Osteocyte (in vitro differentiated cells): ENCODE results near the gene ARL6IP6. TPM values are rescaled to one million over a fixed set of nuclear protein-coding genes. Genes with fewer than 3 reads are reported as not detected.

Experiments used
- DNase-seq: peaks from one replicate; pipeline ENCODE4 v3.0.0; 2021; ENCODE audit warnings: mixed read lengths; ENCODE audit not compliant: unreplicated experiment; ENCODE audit errors: extremely low spot score
- H3K27ac Mint-ChIP-seq: one replicate; pipeline ENCODE4 v1.8.0; 2021; ENCODE audit warnings: mild to moderate bottlenecking, mixed read lengths; ENCODE audit not compliant: unreplicated experiment
- H3K27me3 Mint-ChIP-seq: one replicate; pipeline ENCODE4 v1.8.0; 2021; ENCODE audit warnings: mixed read lengths; ENCODE audit not compliant: unreplicated experiment
- H3K36me3 Mint-ChIP-seq: one replicate; pipeline ENCODE4 v1.8.0; 2021; ENCODE audit warnings: mixed read lengths; ENCODE audit not compliant: unreplicated experiment
- H3K4me1 Mint-ChIP-seq: one replicate; pipeline ENCODE4 v1.8.0; 2021; ENCODE audit warnings: mixed read lengths; ENCODE audit not compliant: unreplicated experiment
- H3K4me3 Mint-ChIP-seq: one replicate; pipeline ENCODE4 v1.8.0; 2021; ENCODE audit warnings: mild to moderate bottlenecking, moderate library complexity, mixed read lengths; ENCODE audit not compliant: unreplicated experiment
- H3K9me3 Mint-ChIP-seq: one replicate; pipeline ENCODE4 v1.8.0; 2021; ENCODE audit warnings: mixed read lengths; ENCODE audit not compliant: unreplicated experiment
- total RNA-seq: library from RNA; stranded (reverse); gene quantifications from 2 replicates; pipeline ENCODE4 v1.2.1, GENCODE V29; 2021
- TF ChIP-seq, protein P1 (sequence below): fragments of 200-600 bp; sonication (generic); IDR thresholded peaks from 2 replicates; pipeline ENCODE4 v1.5.0; 2021; ENCODE audit warnings: antibody characterized with exemption, mild to moderate bottlenecking, moderate library complexity

ARL6IP6 gene
- total RNA-seq, 1 donor from 2014 or later: 13.9 TPM

DNA sequence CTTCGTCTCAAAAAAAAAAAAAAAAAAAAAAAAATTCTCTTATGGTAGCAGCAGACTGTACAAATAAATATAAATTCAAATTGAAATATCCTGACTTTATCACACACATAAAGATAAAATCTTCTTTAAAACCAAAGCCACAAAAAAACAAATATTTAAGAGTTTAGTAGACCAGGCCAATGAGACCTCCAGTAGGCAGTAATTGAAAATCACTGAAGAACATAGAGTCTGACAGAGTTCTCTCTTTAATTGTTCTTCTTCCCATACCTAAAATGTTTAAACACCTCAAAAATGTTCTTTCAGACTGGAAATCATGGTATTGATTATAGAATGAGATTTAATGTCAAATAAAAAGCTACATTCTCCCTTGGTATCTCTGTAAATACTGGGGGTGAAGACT is 21.9 kb upstream of the ARL6IP6 start:
- Mint-ChIP-seq H3K4me3 (no peak overlapping the region), H3K9me3 (peaks cover 5% of the 10 kb centered on the region), H3K4me1 (peaks cover 35% of the 10 kb centered on the region), H3K27ac (peak overlapping the region; percentile 41), H3K27me3 (no peaks in the 10 kb centered on the region), H3K36me3 (peaks cover under 1% of the 10 kb centered on the region)
- DNase-seq: no peak
- TF ChIP-seq, protein P1, sequence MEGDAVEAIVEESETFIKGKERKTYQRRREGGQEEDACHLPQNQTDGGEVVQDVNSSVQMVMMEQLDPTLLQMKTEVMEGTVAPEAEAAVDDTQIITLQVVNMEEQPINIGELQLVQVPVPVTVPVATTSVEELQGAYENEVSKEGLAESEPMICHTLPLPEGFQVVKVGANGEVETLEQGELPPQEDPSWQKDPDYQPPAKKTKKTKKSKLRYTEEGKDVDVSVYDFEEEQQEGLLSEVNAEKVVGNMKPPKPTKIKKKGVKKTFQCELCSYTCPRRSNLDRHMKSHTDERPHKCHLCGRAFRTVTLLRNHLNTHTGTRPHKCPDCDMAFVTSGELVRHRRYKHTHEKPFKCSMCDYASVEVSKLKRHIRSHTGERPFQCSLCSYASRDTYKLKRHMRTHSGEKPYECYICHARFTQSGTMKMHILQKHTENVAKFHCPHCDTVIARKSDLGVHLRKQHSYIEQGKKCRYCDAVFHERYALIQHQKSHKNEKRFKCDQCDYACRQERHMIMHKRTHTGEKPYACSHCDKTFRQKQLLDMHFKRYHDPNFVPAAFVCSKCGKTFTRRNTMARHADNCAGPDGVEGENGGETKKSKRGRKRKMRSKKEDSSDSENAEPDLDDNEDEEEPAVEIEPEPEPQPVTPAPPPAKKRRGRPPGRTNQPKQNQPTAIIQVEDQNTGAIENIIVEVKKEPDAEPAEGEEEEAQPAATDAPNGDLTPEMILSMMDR: no peak

DNA sequence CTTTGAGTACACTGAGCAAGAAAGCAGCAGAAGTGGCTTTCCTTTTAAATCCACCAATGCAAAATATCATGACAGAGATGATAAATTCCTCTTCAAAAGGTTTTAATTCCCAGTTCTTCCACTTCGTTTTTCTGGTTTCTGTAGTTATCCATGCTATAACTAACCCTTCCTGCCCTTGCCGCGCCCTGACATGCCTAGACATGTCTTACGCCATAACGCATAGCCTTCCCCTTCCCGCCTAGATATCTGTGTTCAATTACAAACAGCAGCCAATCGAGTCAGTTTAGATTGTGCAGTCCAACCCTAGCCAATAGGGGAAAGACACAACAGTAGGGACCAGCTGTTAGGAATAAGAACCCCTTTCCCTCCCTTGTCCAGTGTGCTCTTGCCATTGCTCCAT is 17.2 kb upstream of the ARL6IP6 start:
- Mint-ChIP-seq H3K27ac (peak overlapping the region; percentile 57), H3K36me3 (peaks cover 6% of the 10 kb centered on the region), H3K9me3 (peaks cover 7% of the 10 kb centered on the region)

DNA sequence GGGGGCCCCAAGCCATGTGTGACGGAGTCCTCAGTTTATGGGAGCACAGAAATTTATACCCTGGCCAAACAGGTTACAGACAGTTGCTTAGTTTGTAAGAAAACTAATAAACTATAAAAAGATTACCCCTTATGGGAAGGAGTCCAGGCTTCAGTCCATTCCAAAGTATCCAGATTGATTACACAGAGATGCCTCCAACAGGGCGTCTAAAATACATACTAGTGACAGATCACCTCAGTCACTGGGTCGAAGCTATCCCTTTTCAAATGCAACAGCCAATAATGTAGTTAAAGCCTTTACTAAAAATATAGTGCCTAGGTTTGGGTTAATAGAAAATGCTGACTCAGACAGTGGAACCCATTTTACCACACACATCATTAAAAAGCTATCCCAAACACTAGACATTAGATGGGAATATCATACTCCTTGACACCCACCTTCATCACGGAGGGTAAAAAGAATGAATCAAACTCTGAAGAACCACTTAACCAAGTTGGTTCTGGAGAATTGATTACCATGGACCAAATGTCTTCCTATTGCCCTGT is 11.9 kb upstream of the ARL6IP6 start:
- Mint-ChIP-seq H3K9me3 (peaks cover 8% of the 10 kb centered on the region), H3K4me1 (no peaks in the 10 kb centered on the region), H3K36me3 (peaks cover 29% of the 10 kb centered on the region), H3K27ac (no peak overlapping the region), H3K4me3 (no peak overlapping the region), H3K27me3 (no peaks in the 10 kb centered on the region)
- no peak for DNase-seq
- TF ChIP-seq, protein P1: no peak

More for the DNA sequence above, 17.2 kb upstream of the ARL6IP6 start:
- H3K4me1 Mint-ChIP-seq: peaks cover 12% of the 10 kb centered on the region
- TF ChIP-seq, protein P1: no peak
- no peak for DNase-seq
- no peaks in the 10 kb centered on the region for H3K27me3 Mint-ChIP-seq
- no peak overlapping the region for H3K4me3 Mint-ChIP-seq

DNA sequence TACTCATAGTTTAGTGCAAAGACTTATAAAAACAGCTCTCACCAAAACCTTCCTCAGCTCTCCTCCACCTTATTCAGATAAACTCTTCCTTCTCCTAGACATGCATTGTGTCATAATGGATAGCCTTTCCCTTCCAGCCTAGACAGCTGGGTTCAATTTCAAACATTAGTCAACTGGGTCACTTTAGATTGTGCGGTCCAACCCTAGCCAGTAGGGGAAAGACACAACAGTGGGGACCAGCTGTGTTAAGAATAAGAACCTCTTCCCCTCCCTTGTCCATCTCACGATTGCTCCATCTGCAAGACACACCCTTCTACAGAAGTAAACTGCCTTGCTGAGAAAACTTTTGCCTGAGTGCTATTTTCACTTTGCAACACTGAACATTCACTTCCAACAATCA is 9.7 kb upstream of the ARL6IP6 start:
- Mint-ChIP-seq H3K27ac (no peak overlapping the region), H3K4me3 (no peak overlapping the region), H3K4me1 (no peaks in the 10 kb centered on the region), H3K9me3 (peaks cover 7% of the 10 kb centered on the region), H3K27me3 (no peaks in the 10 kb centered on the region), H3K36me3 (peaks cover 38% of the 10 kb centered on the region)
- TF ChIP-seq, protein P1: no peak
- no peak for DNase-seq

DNA sequence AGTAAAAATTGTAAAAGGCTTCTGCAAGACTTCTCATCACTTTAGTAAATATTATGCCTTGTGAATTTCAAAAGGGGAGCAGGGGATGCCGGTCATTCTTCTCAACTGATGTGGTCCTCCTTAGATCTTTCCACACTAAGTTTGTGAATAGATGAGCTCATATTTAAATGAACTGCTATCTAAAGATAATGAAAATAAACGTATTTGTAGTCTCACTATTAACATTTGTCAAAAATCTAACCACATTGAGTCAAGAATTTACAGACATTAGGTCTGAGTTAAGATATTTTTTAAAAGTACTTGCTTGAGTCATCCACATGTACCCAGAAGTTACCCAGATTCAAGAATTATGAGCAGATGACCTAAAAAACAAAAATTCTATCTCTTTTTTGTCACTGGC is 7.7 kb upstream of the ARL6IP6 start:
- Mint-ChIP-seq H3K27ac (no peak overlapping the region), H3K36me3 (peaks cover 47% of the 10 kb centered on the region), H3K9me3 (peaks cover 7% of the 10 kb centered on the region), H3K4me1 (peaks cover 10% of the 10 kb centered on the region), H3K4me3 (no peak overlapping the region), H3K27me3 (no peaks in the 10 kb centered on the region)
- DNase-seq: no peak
- TF ChIP-seq, protein P1: no peak
